Esophagus muscularis mucosa (tissue), 4 donors: Measurements from ENCODE around the gene ATP8B3.

Experiments
- EP300 ChIP-seq: sonication (generic); formaldehyde crosslinking; IDR thresholded peaks from one replicate; pipeline ENCODE4 v1.6.1; 2017; ENCODE audit warnings: antibody characterized with exemption
- POLR2A ChIP-seq: fragments of 450-650 bp; IDR thresholded peaks from one replicate; pipeline ENCODE4 v1.6.1; 2017; ENCODE audit warnings: antibody characterized with exemption, moderate library complexity, mild to moderate bottlenecking, low read depth
- POLR2AphosphoS5 ChIP-seq, 2 donors: sonication (generic); formaldehyde crosslinking; IDR thresholded peaks; one replicate each; pipeline ENCODE4 v1.6.1; 2017; ENCODE audit warnings: antibody characterized with exemption in 2 of 2
- TF ChIP-seq, protein P1 (sequence below), 3 experiments: fragments of 200-600 bp in 2 of 3; fragments of 450-650 bp in 1 of 3; sonication (generic) in 2 of 3; IDR thresholded peaks; one replicate each; pipeline ENCODE4 v1.5.1; 2017 to 2019; ENCODE audit warnings: antibody characterized with exemption in 3 of 3, mild to moderate bottlenecking in 2 of 3, moderate library complexity in 1 of 3

DNA sequence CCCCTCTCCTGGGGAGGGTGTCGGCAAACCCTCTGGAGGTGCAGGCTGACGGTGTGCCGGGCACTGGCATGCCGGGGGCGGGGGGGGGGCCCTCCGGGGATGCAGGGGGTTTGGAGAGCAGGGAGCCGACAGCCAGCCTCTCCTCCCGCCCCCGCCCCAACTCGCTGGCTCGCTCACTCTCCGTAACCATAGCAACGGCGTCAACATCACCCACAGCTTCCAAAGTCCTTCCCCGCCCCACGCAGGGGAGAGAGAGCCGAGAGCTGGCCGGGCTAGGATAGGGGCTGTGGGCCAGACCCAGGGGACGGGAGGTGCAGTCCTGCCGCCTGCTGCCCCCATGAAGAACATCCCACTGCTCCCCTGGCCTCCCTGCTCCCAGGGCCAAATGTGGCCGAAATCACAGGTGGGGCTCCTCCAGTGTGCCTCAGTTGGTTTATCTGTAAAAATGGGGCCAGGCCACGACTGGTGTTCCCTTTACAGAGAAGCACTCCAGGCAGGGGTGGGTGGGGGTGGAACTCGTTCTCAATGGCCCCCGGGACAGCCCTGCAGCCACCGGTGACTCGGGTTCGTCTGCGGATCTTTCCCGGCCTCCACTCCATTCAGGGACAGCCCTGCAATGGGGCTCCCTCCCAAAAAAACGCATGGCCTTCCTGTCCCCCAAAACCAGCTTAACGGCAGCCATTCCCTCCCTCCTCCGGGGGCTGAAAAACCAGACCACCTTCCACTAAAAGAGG, 48.1 kb upstream of the ATP8B3 start:
- no peak for TF ChIP-seq POLR2A
- TF ChIP-seq, protein P1, sequence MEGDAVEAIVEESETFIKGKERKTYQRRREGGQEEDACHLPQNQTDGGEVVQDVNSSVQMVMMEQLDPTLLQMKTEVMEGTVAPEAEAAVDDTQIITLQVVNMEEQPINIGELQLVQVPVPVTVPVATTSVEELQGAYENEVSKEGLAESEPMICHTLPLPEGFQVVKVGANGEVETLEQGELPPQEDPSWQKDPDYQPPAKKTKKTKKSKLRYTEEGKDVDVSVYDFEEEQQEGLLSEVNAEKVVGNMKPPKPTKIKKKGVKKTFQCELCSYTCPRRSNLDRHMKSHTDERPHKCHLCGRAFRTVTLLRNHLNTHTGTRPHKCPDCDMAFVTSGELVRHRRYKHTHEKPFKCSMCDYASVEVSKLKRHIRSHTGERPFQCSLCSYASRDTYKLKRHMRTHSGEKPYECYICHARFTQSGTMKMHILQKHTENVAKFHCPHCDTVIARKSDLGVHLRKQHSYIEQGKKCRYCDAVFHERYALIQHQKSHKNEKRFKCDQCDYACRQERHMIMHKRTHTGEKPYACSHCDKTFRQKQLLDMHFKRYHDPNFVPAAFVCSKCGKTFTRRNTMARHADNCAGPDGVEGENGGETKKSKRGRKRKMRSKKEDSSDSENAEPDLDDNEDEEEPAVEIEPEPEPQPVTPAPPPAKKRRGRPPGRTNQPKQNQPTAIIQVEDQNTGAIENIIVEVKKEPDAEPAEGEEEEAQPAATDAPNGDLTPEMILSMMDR (IDR thresholded peaks at IDR 0.05) = no peak
- TF ChIP-seq EP300 = no peak
- no peak for TF ChIP-seq POLR2AphosphoS5 (IDR thresholded peaks at IDR 0.05)
